ENCODE measurements around the gene TRPT1.

TRPT1 gene

GRCh38 chr11:64235437-64236161 is 9.6 kb upstream of the TRPT1 start:
- Histone ChIP-seq H3K36me3 (ENCODE audit: control insufficient read depth in 2 of 2, insufficient read depth in 1 of 2, low read length in 2 of 2) (peaks cover 0 to 31% of the 10 kb centered on the region in 2 experiments; a peak in 1 of 3 replicates), H3K27ac (ENCODE audit: extremely low read depth, low read depth, low read length) (peak overlapping the region; percentile 68; the same call in 1 of the 2 replicates), H3K9me3 (ENCODE audit: control insufficient read depth, insufficient read depth, low read depth, low read length) (no peaks in the 10 kb centered on the region), H3K4me3 (ENCODE audit: low read depth, low read length) (peak overlapping the region; percentile 43), H3K4me1 (ENCODE audit: control insufficient read depth, insufficient read depth, low read length) (no peaks in the 10 kb centered on the region)
- TF ChIP-seq HIC1 (tag by site-specific recombination; IDR thresholded peaks at IDR 0.05) (peak; percentile 75; the same call in 1 of the 2 replicates), SCRT1 (tag by site-specific recombination; IDR thresholded peaks at IDR 0.05; ENCODE audit: borderline replicate concordance) (0 out of 2 replicates have a peak, but pooled peaks have one; percentile 5), GLI2 (tag by site-specific recombination; IDR thresholded peaks at IDR 0.05; ENCODE audit: borderline replicate concordance, low read depth) (no peak), ZIC2 (tag by site-specific recombination; IDR thresholded peaks at IDR 0.05) (0 out of 2 replicates have a peak, but pooled peaks have one; percentile 11), ZNF610 (tag by site-specific recombination; IDR thresholded peaks at IDR 0.05; ENCODE audit: borderline replicate concordance) (no peak), SCRT2 (tag by site-specific recombination; IDR thresholded peaks at IDR 0.05) (peak; percentile 14; the same call in 1 of the 2 replicates), ZNF121 (tag by site-specific recombination; IDR thresholded peaks at IDR 0.05) (peak; percentile 43; the same call in 1 of the 2 replicates)
- ChIA-PET POLR2A (interaction anchor here (1.0 to 3.9 kb wide), 3 partner anchors 9 to 10 kb away, joined by 3 to 12 read pairs (median 3); partner anchors contain the start of genes NUDT22 and TRPT1), CTCF (interaction anchor here (1.0 kb wide), 1 partner anchor 31 kb away, joined by 5 read pairs; no protein-coding TSS in a partner anchor)

GRCh38 chr11:64234647-64235379 is 8.8 kb upstream of the TRPT1 start:
- Histone ChIP-seq H3K4me3 (ENCODE audit: low read depth, low read length) (peak overlapping the region; percentile 43), H3K9me3 (ENCODE audit: control insufficient read depth, insufficient read depth, low read depth, low read length) (no peaks in the 10 kb centered on the region), H3K4me1 (ENCODE audit: control insufficient read depth, insufficient read depth, low read length) (no peaks in the 10 kb centered on the region), H3K36me3 (ENCODE audit: control insufficient read depth in 2 of 2, insufficient read depth in 1 of 2, low read length in 2 of 2) (peaks cover 0 to 31% of the 10 kb centered on the region in 2 experiments; a peak in 1 of 3 replicates), H3K27ac (ENCODE audit: extremely low read depth, low read depth, low read length) (peak overlapping the region; percentile 68; the same call in 1 of the 2 replicates)
- CTCF ChIA-PET = no interaction called here
- POLR2A ChIA-PET = interaction anchor here (1.1 to 3.5 kb wide), 2 partner anchors 11 to 50 kb away, joined by 3 to 8 read pairs; partner anchors contain the start of gene STIP1
- TF ChIP-seq ZFP41 (tag by site-specific recombination; IDR thresholded peaks at IDR 0.05; ENCODE audit: borderline replicate concordance) = no peak
- TF ChIP-seq ZBTB26 (tag by site-specific recombination; optimal IDR thresholded peaks at IDR 0.05) = peak; percentile 59
- no peak for TF ChIP-seq ZNF223 (tag by site-specific recombination; IDR thresholded peaks at IDR 0.05)
- TF ChIP-seq ZNF174 (tag by site-specific recombination; IDR thresholded peaks at IDR 0.05) = no peak
- peak; percentile 60 for TF ChIP-seq ZFHX2 (tag by site-specific recombination; conservative IDR thresholded peaks at IDR 0.05)
- TF ChIP-seq ZBTB1 (tag by site-specific recombination; IDR thresholded peaks at IDR 0.05) = no peak
- no peak for TF ChIP-seq ZNF513 (tag by site-specific recombination; IDR thresholded peaks at IDR 0.05)
- peak; percentile 73; the same call in 1 of the 2 replicates for TF ChIP-seq KLF10 (tag by site-specific recombination; IDR thresholded peaks at IDR 0.05)
- no peak for TF ChIP-seq ZNF660 (tag by site-specific recombination; IDR thresholded peaks at IDR 0.05)
- no peak for TF ChIP-seq SALL2 (tag by site-specific recombination; IDR thresholded peaks at IDR 0.05; ENCODE audit: borderline replicate concordance)
- TF ChIP-seq ZNF426 (tag by site-specific recombination; IDR thresholded peaks at IDR 0.05) = no peak
- no peak for TF ChIP-seq TRIM28 (IDR thresholded peaks at IDR 0.05; ENCODE audit: borderline replicate concordance, low read length)
- no peak for TF ChIP-seq ZNF677 (tag by site-specific recombination; IDR thresholded peaks at IDR 0.05)
- no peak for TF ChIP-seq ZNF560 (tag by site-specific recombination; IDR thresholded peaks at IDR 0.05; ENCODE audit: borderline replicate concordance)
- TF ChIP-seq ZNF776 (tag by site-specific recombination; IDR thresholded peaks at IDR 0.05; ENCODE audit: borderline replicate concordance) = no peak
- TF ChIP-seq ZFP3 (tag by site-specific recombination; IDR thresholded peaks at IDR 0.05; ENCODE audit: low read depth) = no peak
- TF ChIP-seq GLIS1 (tag by site-specific recombination; IDR thresholded peaks at IDR 0.05) = peak; percentile 21; the same call in 1 of the 2 replicates
- TF ChIP-seq ZNF529 (tag by site-specific recombination; IDR thresholded peaks at IDR 0.05; ENCODE audit: insufficient replicate concordance) = no peak
- TF ChIP-seq YY2 (tag by site-specific recombination; IDR thresholded peaks at IDR 0.05) = no peak
- TF ChIP-seq SP2 (tag by site-specific recombination; IDR thresholded peaks at IDR 0.05) = 0 out of 2 replicates have a peak, but pooled peaks have one; percentile 17
- no peak; the same call in 1 of the 2 replicates for TF ChIP-seq KLF8 (tag by site-specific recombination; IDR thresholded peaks at IDR 0.05)
- no peak for TF ChIP-seq SETDB1 (IDR thresholded peaks at IDR 0.05; ENCODE audit: insufficient read length, low read length)

Measured in HEK293 (cell line).